GM19099 (cell line): ENCODE data around the gene EIF4A2.
A peak's percentile ranks its signal among the peaks of the same experiment; 100 is the strongest.

Experiments used
- POLR2A ChIP-seq: IDR thresholded peaks from 3 replicates; pipeline ENCODE4 v1.6.1; 2011; ENCODE audit warnings: low read depth; ENCODE audit not compliant: insufficient read length; ENCODE audit errors: extremely low read depth

Gene EIF4A2

DNA sequence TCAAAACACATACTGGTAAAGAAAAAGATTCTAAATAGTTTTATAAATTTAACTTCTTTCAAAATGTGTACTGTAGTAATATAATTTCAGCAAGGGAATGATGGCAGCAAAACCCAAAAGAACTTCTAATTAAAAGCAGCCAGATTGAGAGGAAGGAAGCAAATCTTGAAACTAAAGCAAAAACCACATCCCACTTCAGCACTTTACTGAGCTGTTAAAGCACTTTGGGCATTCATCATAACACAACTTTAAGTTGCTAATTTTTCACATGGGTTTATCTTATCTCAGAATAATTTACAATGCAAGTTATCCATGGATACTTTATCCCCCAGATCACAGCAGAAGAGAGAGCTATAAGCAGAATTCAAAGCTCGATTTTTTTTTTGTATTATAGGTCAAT is 16.9 kb downstream of the EIF4A2 start:
- no peak for TF ChIP-seq POLR2A

DNA sequence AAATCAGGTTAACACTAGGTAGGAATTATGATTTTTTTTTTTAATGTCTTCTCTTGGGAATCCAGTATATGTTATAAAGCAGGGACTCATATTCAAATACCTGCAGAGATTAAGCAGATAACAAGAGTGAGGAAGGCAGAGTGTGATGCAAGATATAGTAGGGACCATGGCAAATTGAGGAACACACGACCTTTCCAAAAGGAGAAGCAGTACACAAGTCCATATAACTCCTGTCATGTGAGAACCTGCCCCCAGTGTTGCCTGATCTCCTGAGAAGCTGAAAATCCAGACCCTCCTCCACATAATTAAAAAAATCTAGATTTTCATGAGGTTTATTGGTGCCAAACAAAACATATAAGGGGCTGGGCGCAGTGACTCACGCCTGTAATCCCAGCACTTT is 19.3 kb downstream of the EIF4A2 start:
- TF ChIP-seq POLR2A, result no peak

DNA sequence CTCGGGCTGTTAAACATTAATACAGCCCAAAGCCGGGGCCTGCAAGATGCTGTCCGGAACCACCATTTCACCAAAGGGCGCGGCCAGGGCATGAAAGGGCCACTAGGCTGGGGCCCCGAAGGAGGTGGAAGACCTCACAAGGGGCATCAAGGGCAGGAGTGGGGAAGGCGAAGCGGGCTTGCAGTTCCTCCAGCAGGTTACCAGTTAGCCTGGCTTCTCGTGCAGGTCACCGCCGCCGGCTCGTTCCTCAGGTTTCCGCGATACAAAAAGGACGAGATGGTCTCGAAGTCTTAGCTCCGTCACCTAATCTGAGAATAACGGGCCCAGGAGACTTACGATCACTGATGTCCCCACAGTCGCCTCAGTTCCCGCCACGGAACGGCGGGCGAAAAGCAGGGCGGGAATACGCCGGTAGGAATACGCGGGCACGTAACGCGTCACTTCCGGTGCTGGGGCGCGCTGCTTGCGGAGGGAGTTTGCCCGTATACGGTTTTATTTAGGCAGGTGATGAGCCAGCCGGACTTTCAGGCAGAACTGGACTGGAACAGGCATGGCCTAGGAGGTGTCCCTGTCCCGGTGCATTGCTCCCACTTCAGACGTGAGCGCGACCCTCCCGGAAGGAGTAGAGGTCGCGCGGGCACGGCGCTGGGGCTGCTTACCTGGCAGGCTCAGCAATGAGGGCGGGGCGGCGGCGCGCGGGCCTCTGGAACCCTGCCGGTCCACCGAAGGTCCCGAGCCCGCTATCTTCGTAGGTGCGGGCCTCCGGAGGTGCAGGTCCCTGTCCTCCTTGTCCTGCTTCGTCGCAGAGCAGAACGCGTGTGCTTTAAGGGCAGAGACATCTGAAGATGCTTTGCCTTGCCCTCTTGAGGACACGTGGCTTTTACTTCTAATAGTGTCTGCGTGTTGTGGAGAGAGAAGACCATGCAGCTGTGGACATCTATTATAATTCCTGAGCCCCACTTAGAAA is 23.0 kb downstream of the EIF4A2 start, which contains the start of gene RFC4:
Gene RFC4 (minus strand): TSS at position 394 of the 967 bp plus-strand sequence. CDS start 1,769 bp downstream, outside the sequence.
- peak; percentile 90 for TF ChIP-seq POLR2A

DNA sequence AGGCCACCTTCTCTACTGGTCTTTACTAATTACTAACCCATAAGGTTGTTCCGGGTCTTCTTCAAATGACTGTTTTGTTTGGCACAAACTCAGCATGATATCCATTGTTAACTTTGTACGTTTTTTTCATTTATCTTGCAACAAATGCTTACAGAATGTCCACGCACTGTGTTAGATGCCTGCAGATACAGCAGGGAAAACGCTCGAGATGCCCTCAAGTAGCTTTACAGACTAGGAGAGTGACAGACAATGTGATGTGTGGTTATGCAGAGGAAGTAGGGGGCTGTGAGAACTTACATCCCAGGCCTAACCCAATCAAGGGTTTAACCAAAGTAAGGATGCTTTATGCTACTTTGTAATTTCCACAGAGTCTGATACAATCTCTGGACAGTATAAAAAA is 23.9 kb downstream of the EIF4A2 start:
- TF ChIP-seq POLR2A, result no peak

DNA sequence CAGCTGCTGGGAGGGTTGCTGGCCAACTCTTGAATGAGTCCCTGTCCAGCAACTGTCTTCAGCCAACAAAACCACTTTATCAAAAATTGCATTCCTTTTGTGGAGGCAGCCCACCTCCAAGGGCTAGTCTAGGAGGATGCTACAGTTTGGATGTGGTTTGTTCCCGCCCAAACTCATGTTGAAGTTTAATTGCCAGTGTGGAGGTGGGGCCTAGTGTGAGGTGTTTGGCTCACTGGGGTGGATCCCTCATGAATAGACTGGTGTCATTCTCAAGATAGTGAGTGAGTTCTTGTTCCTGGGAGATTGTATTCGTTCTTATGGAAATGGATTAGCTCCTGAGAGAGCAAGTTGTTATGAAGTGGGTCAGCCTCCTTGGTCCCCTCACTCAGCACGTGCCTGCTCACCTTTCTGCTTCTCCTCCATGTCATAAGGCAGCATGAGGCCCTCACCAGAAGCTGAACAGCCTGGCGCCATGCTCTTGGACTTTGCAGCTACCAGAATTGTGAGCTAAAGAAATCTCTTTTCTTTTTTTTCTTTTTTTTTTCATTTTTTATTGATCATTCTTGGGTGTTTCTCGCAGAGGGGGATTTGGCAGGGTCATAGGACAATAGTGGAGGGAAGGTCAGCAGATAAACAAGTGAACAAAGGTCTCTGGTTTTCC is 27.1 kb downstream of the EIF4A2 start:
- TF ChIP-seq POLR2A, result no peak

DNA sequence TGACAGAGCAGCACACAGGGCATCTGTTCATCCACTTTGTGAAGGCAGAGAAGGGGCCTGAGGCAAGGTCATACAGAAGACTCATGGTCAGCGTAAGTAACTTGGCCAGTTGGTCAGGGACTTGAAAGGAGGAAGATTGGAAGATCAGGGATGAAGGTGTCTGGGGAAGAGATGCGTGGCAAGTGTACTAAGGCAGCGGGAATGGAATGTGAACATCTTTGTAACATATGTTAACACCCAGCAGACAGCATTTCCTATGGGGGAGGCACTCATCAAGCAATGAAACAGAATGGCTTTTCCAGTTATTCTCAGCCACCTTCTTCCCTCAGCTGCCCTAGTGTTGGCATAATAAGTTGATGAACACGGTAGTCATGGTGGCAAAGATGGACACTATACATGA is 30.7 kb downstream of the EIF4A2 start:
- TF ChIP-seq POLR2A, result no peak

DNA sequence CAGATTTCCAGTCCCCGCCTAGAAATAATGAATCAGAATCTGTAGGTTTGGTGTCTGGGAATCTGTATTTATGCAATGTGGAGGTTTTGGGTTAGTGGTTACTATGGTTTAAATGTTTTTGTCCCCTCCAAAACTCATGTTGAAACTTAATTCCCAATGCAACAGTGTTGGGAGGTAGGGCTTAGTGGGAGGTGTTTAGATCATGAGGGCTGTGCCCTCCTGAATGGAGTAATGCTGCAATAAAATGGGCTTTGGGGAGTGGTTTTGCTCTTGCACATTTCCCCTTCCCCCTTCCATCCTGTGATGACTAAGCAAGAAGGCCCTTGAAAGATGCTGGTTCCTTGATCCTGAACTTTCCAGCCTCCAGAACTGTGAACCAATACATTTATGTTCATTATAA is 32.1 kb downstream of the EIF4A2 start:
- no peak for TF ChIP-seq POLR2A

DNA sequence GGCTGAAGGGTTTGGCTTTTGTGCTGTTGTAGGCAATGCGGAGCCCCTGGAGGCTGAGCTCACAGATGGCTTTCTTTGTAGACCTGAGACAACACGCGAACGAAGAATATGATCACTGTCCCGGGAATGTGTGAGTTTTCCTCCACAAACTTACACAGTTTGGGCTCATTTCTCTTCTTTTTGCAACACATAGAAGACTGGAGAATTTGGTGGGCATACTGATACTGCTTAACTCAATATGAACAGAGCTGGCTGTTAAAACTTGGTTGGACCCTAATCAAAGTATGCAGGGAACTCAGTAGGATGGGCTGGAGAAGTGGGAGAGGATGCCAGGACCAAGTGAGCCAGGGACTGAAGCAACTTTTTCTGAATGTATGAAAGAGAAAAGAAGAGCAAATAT is 35.1 kb downstream of the EIF4A2 start:
- no peak for TF ChIP-seq POLR2A

DNA sequence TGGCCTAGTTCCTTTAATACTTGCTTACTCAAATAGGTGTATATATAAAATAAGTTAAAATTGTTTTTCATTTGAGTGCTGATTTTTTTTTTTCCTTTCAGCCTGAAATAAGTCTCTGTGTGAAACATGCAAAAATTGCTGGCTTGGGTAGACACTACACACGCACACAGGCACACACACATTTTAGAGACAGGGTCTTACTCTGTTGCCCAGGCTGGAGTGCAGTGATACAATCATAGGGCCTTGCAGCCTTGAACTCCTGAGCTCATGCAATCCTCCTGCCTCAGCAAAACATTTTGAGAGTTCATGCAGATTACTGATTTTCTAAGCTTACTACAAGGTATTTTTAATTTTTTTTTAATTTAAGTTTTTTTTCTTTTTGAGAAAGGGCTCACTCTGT is 35.6 kb downstream of the EIF4A2 start:
- no peak for TF ChIP-seq POLR2A

DNA sequence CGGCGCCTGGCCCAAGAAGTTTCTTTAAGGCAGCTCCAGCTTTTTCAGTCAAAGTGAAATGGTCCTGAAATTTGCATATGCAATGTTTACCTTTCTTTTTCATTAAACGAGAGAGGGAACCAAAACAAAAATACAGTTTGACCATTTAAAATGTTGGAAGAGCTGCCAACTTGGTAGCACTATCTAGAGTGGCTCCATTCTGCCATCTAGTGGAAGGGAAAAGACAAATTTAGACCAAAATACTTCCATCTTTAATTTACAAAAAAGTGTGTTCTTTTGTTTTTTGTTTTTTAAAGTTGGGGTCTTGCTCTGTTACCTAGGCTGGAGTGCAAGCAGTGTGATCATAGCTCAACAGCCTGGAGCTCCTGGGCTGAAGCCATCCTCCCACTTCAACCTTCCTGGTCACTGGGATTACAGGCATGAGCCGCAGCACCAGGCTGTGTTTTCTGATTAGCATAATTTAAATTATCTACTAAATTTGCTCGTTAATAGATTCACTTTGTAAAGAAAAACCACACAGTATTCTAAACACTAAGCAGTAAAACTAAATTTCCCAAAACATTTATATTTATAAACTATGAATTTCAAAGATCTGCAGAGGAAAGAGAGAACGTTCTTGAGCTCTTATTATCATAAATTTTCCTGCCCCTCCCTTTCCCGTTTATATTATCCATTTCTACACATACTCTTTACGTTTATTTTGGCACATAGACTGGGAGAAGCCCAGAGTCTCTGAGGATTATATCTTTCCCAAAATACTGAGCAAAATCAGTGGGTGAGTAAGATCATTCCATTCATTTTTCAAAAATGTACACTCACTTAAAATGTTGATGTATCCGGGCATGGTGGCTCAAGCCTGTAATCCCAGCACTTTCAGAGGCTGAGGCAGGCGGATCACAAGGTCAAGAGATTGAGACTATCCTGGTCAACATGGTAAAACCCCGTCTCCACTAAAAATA is 38.3 kb downstream of the EIF4A2 start:
- no peak for TF ChIP-seq POLR2A

DNA sequence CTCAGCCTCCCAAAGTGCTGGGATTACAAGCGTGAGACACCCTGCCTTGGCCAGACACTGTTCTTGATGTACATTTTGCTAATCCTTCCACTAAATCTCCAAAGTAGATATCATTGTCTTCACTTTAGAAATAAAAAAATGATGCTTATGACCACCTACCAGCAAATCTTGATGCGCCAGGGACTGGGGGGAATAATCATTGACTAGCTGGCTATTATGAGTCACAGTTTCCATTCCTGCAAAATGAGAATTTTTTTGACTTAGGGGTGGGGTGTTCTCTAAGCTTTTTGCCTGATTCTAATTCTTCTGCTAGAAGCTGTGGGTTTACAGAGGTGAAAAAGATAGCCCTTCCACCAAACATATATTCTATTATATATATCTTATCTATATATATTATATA is 40.0 kb downstream of the EIF4A2 start:
- TF ChIP-seq POLR2A, result no peak

DNA sequence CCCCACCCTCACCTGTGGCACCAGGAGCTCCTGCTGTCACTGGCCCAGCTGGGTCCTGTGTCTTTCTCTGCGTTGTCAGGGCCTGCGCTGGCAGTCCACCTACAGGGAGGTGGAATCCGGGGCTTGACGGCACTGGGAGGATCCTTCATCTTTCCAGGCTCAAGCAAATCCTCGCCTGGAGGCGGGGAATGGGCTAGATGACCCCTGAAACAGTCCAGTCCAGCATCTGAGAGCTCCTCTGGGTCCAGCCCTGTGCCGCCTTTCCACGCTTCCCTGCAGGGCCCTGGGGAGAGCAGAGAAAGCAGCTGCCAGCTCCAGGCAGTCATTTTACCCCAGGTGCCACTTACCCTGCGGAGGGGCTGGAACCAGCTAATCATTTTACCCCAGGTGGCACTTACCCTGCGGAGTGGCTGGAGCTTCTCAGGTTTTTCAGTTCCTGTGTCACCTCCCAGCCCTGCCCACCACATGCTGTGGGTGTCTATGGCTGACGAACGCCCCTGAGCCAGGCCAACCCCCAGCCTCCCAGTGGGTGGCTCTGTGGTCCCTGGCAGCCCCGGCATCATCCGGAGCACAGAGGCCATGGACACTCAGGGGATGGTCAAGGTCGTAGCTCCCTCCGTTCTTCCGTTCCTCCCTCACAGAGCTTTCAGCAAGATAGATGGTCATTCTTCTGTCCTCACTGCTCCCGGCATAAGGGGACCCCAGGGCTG is 41.2 kb downstream of the EIF4A2 start:
- TF ChIP-seq POLR2A, result no peak

DNA sequence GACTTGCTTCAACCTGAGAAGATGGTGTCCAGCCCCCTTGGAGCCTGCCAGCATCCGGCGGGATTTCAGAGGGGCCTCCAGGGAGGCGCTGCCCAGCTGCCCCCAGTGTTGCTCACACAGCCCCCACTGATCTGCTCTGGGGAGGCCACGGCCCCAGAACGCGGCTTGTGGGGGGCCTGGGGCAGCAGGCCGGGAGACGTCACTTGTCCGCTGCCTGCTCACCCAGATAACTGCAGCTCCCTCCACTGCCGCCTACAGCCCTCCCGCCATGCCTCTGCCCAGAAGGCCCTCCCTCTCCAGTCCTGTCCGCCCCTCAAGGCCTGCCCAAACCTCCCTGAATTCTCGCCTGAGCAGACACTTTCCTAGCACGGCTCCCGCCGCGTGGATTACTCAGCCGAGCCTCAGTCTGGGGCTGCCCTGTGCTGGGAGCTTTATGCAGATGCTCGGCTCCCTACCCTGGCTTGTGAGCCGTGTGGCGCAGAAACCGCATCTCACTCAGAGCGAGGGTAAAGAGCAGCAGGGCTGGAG is 42.0 kb downstream of the EIF4A2 start:
- no peak for TF ChIP-seq POLR2A

DNA sequence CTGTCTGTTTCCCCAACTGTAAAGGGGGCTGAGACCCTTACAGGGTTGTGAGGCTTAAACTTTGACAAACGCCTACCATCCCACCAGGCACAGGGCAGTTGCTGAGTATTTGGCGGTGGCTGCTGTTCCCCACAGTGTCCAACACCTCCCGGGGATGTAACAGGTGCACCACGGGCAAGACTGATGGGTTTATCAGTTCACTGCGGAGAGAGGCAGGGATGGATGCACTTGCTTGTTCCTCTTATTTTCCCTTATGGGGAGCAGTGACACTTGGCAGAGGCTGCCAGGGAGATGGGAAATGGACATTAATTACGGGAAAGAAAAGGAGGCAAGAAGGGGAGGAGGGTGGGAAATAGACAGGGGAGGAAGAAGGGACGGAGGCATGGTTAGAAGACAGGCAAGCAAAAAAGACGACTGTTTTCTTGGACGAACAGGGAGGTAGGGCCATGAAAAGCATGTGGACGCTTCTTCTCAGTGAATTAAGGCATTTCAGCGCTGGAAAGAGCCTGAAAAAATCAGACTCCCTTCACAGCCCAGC is 42.6 kb downstream of the EIF4A2 start:
- TF ChIP-seq POLR2A, result no peak
